OCI-LY1 (cell line): ENCODE data around the gene DLGAP4.

Experiments used
- H2AFZ ChIP-seq: fragments of 200-600 bp; sonication (generic), shearing (Covaris generic); 2 replicates; pipeline ENCODE4 v1.6.0; 2014; ENCODE audit warnings: antibody characterized with exemption, mild to moderate bottlenecking, low read length
- H3F3A ChIP-seq: fragments of 200-600 bp; sonication (generic), shearing (Covaris generic); 2 replicates; pipeline ENCODE4 v1.6.0; 2014; ENCODE audit warnings: mild to moderate bottlenecking, antibody characterized with exemption, low read length, moderate library complexity; ENCODE audit not compliant: insufficient read depth
- H3K27ac ChIP-seq: fragments of 200-600 bp; sonication (generic); 2 replicates; pipeline ENCODE4 v1.5.1; 2014; ENCODE audit warnings: low read length, mixed run types, mild to moderate bottlenecking, low read depth; ENCODE audit not compliant: poor library complexity, severe bottlenecking
- H3K27me3 ChIP-seq: fragments of 200-600 bp; sonication (generic); 2 replicates; pipeline ENCODE4 v1.6.0; 2014; ENCODE audit warnings: antibody characterized with exemption, mild to moderate bottlenecking, low read length, moderate library complexity; ENCODE audit not compliant: insufficient read depth
- H3K36me3 ChIP-seq: fragments of 200-600 bp; sonication (generic); 2 replicates; pipeline ENCODE4 v1.6.1; 2014; ENCODE audit warnings: mild to moderate bottlenecking, antibody characterized with exemption, low read length, moderate library complexity, mixed read lengths; ENCODE audit not compliant: insufficient read depth
- H3K4me1 ChIP-seq: fragments of 200-600 bp; sonication (generic); 2 replicates; pipeline ENCODE4 v1.5.1; 2014; ENCODE audit warnings: mild to moderate bottlenecking, low read length, moderate library complexity; ENCODE audit not compliant: insufficient read depth, severe bottlenecking
- H3K4me2 ChIP-seq: fragments of 200-600 bp; sonication (generic), shearing (Covaris generic); 2 replicates; pipeline ENCODE4 v1.6.1; 2014; ENCODE audit warnings: low read length
- H3K4me3 ChIP-seq: fragments of 200-600 bp; sonication (generic); 2 replicates; pipeline ENCODE4 v1.5.1; 2014; ENCODE audit warnings: low read length, low read depth, mild to moderate bottlenecking, mixed read lengths; ENCODE audit not compliant: poor library complexity, severe bottlenecking
- H3K79me2 ChIP-seq: fragments of 200-600 bp; shearing (Covaris generic); 2 replicates; pipeline ENCODE4 v1.6.1; 2016; ENCODE audit warnings: mixed run types, low read length, mixed read lengths; ENCODE audit not compliant: insufficient read depth
- H3K9ac ChIP-seq: fragments of 200-600 bp; sonication (generic), shearing (Covaris generic); 2 replicates; pipeline ENCODE4 v1.6.1; 2014; ENCODE audit warnings: mild to moderate bottlenecking, low read length, mixed read lengths
- H3K9me2 ChIP-seq: fragments of 200-600 bp; sonication (generic), shearing (Covaris generic); 2 replicates; pipeline ENCODE4 v1.6.1; 2014; ENCODE audit warnings: low read depth, mild to moderate bottlenecking, low read length, mixed read lengths
- H3K9me3 ChIP-seq: fragments of 200-600 bp; shearing (Covaris generic); 2 replicates; pipeline ENCODE4 v1.6.1; 2014; ENCODE audit warnings: low read length, mixed read lengths
- H4K20me1 ChIP-seq: fragments of 200-600 bp; sonication (generic), shearing (Covaris generic); 2 replicates; pipeline ENCODE4 v1.6.0; 2016; ENCODE audit warnings: mild to moderate bottlenecking, low read length; ENCODE audit not compliant: insufficient read depth
- EZH2 ChIP-seq: fragments of 200-600 bp; sonication (generic), shearing (Covaris generic); IDR thresholded peaks from 2 replicates; pipeline ENCODE4 v1.8.0; 2017; ENCODE audit warnings: borderline replicate concordance, mixed run types, mild to moderate bottlenecking, antibody characterized with exemption, low read length, moderate library complexity, mixed read lengths
- TF ChIP-seq, protein P1 (sequence below): fragments of 200-600 bp; sonication (generic), shearing (Covaris generic); IDR thresholded peaks from 2 replicates; pipeline ENCODE4 v1.5.1; 2017; ENCODE audit warnings: mild to moderate bottlenecking, antibody characterized with exemption, low read length, moderate library complexity, mixed read lengths

DLGAP4 gene

DNA sequence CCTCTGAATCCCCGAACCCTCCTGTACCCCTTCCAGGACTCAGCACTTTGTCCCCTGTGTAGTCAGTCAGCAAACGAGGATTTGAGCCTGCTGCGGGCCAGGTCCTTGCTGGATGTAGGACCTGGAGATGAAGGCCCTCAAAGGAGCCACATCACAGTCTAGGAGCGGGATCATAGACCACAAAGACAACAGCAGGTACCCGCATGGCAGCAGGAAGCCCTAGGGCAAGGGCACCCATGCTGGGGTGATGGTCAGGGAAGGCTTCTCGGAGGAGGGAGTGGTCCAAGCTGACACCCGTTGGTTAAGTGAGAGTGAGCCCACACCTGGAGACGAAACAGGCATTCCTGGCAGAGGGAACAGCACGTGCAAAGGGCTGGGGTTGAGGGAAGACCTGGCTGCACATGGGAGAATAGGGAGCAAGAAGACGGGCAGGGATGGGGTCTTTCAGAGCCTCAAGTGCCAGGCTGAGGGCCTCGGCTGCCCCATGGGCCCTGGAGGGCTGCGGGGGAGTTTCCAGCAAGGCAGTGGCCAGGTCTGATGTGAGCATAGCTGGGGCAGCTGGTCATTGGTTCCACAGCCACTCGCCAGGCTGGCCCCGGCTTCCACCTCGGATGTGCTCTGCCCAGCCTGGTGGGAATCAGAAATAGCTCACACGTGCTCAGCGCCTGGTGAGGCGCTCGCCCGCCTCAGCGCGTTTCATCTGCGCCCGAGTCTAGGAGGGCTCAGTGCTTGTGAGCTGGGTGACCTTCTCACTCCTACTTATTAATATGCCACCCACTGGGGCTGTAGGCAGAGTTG, 15.0 kb downstream of the DLGAP4 start:
- Histone ChIP-seq H3K9me3 (no peaks in the 10 kb centered on the region), H3K9me2 (no peaks in the 10 kb centered on the region), H3K4me2 (no peak overlapping the region), H3K9ac (no peak overlapping the region), H3K4me1 (no peaks in the 10 kb centered on the region), H3K79me2 (no peaks in the 10 kb centered on the region), H3F3A (no peaks in the 10 kb centered on the region), H3K4me3 (no peak overlapping the region), H2AFZ (no peak overlapping the region), H4K20me1 (no peaks in the 10 kb centered on the region), H3K36me3 (no peaks in the 10 kb centered on the region; the same call in 1 of the 2 replicates), H3K27ac (no peak overlapping the region), H3K27me3 (no peaks in the 10 kb centered on the region; the same call in 1 of the 2 replicates)
- TF ChIP-seq EZH2, result no peak
- TF ChIP-seq, protein P1, sequence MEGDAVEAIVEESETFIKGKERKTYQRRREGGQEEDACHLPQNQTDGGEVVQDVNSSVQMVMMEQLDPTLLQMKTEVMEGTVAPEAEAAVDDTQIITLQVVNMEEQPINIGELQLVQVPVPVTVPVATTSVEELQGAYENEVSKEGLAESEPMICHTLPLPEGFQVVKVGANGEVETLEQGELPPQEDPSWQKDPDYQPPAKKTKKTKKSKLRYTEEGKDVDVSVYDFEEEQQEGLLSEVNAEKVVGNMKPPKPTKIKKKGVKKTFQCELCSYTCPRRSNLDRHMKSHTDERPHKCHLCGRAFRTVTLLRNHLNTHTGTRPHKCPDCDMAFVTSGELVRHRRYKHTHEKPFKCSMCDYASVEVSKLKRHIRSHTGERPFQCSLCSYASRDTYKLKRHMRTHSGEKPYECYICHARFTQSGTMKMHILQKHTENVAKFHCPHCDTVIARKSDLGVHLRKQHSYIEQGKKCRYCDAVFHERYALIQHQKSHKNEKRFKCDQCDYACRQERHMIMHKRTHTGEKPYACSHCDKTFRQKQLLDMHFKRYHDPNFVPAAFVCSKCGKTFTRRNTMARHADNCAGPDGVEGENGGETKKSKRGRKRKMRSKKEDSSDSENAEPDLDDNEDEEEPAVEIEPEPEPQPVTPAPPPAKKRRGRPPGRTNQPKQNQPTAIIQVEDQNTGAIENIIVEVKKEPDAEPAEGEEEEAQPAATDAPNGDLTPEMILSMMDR, result no peak

DNA sequence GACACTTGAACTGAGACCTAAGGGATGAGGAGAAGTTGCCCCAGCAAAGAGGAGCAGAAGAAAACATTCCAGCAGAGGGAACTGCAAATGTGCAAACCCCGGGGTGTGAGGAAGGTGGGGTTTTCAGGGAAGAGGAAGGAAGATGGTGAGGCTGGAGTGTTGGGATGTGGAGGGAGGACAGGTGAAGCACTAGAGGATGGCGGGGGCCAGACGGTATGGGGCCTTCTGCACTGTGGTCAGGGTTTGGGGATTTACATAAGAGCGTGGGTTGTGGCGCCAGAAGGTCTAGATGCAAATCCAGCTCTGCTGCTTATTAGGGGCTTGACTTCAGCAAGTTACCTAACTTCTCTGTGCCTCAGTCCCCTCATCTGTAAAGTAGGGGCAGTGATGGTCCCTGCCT, 16.0 kb downstream of the DLGAP4 start:
- no peaks in the 10 kb centered on the region for H3K79me2 ChIP-seq
- H3K9me3 ChIP-seq, result no peaks in the 10 kb centered on the region
- H3K4me2 ChIP-seq, result no peak overlapping the region
- H3F3A ChIP-seq, result no peaks in the 10 kb centered on the region
- TF ChIP-seq EZH2, result no peak
- TF ChIP-seq, protein P1, result no peak
- no peaks in the 10 kb centered on the region for H3K9me2 ChIP-seq
- H3K27ac ChIP-seq, result no peak overlapping the region
- no peaks in the 10 kb centered on the region; the same call in 1 of the 2 replicates for H3K27me3 ChIP-seq
- H2AFZ ChIP-seq, result no peak overlapping the region
- H3K4me3 ChIP-seq, result no peak overlapping the region
- no peak overlapping the region for H3K9ac ChIP-seq
- no peaks in the 10 kb centered on the region; the same call in 1 of the 2 replicates for H3K36me3 ChIP-seq
- H4K20me1 ChIP-seq, result no peaks in the 10 kb centered on the region
- no peaks in the 10 kb centered on the region for H3K4me1 ChIP-seq

DNA sequence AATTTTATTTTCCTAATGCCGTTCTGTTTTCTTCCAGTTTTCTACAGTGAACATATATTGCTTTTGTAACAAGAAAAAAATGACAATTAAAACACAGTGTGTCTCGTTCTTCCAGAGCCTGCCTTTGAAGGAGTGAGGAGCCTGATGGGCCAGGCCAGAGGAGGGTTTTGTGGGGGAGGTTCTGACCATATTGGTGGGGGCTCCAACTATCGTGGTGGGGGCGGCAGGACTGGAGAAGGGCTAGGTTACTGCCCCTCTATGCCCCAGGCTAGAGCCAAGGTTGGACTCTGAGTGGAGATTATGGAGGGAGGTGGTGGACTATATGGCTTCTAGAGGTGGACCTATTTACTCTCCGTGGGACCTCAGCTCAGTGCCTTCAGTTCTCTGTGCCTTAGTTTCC, 24.0 kb downstream of the DLGAP4 start:
- TF ChIP-seq, protein P1, result no peak
- TF ChIP-seq EZH2, result no peak
- Histone ChIP-seq H3K36me3 (no peaks in the 10 kb centered on the region; the same call in 1 of the 2 replicates), H3K27me3 (no peaks in the 10 kb centered on the region), H3K9me3 (no peaks in the 10 kb centered on the region), H4K20me1 (no peaks in the 10 kb centered on the region), H2AFZ (no peak overlapping the region), H3K4me1 (no peaks in the 10 kb centered on the region), H3K79me2 (no peaks in the 10 kb centered on the region), H3K4me2 (no peak overlapping the region), H3K4me3 (no peak overlapping the region), H3K9me2 (no peaks in the 10 kb centered on the region), H3K27ac (no peak overlapping the region), H3F3A (no peaks in the 10 kb centered on the region), H3K9ac (no peak overlapping the region)
